MCF 10A (cell line): ENCODE results near the gene LRP1B. TPM values are rescaled to one million over a fixed set of nuclear protein-coding genes. Genes with fewer than 3 reads are reported as not detected.

ENCODE experiments used
- BruUV-seq: library from RNA; stranded (reverse); fragments of 400-500 nt; replicated peaks from 2 replicates; lab custom pipeline; 2021; lab: Mats Ljungman, UMichigan
- CTCF ChIA-PET: fragments of 300-600 bp; sonication (Branson Sonifier 250); formaldehyde crosslinking; extraction: SDS; loops from one replicate; lab custom pipeline; 2021; ENCODE audit warnings: antibody characterized with exemption, inconsistent platforms; lab: Yijun Ruan, JAX
- POLR2A ChIA-PET: fragments of 300-600, 350-650 bp; sonication (Branson Sonifier 250); formaldehyde crosslinking; extraction: SDS; loops from one replicate; lab custom pipeline; 2020; ENCODE audit warnings: antibody characterized with exemption, inconsistent platforms; lab: Yijun Ruan, JAX
- DNase-seq: peaks from one replicate; pipeline ENCODE4 v3.0.0-alpha.2; 2018; ENCODE audit not compliant: unreplicated experiment
- H3K27ac Mint-ChIP-seq: one replicate; pipeline ENCODE4 v1.8.0; 2022; ENCODE audit warnings: mild to moderate bottlenecking, low read depth, mixed read lengths; ENCODE audit not compliant: unreplicated experiment
- H3K27me3 Mint-ChIP-seq: one replicate; pipeline ENCODE4 v1.8.0; 2022; ENCODE audit warnings: mixed read lengths; ENCODE audit not compliant: insufficient read depth, unreplicated experiment
- H3K36me3 Mint-ChIP-seq: one replicate; pipeline ENCODE4 v1.8.0; 2022; ENCODE audit warnings: mild to moderate bottlenecking, moderate library complexity, mixed read lengths; ENCODE audit not compliant: insufficient read depth, unreplicated experiment
- H3K4me1 Mint-ChIP-seq: one replicate; pipeline ENCODE4 v1.8.0; 2022; ENCODE audit warnings: mixed read lengths; ENCODE audit not compliant: insufficient read depth, unreplicated experiment
- H3K4me3 Mint-ChIP-seq: one replicate; pipeline ENCODE4 v1.8.0; 2022; ENCODE audit warnings: mild to moderate bottlenecking, moderate library complexity, mixed read lengths; ENCODE audit not compliant: unreplicated experiment
- H3K9me3 Mint-ChIP-seq: one replicate; pipeline ENCODE4 v1.8.0; 2022; ENCODE audit warnings: mixed read lengths; ENCODE audit not compliant: unreplicated experiment
- intact Hi-C: fragments of 100-400 bp; cut with micrococcal nuclease; formaldehyde crosslinking; loops from 2 replicates; pipeline ENCODE4 v1.14.1; 2022
- total RNA-seq: library from RNA; stranded (reverse); gene quantifications from 2 replicates; pipeline ENCODE4 v1.2.3, GENCODE V29; 2022
- TF ChIP-seq, protein P1 (sequence below): fragments of 200-600 bp; IDR thresholded peaks from one replicate; pipeline ENCODE4 v1.8.0; 2022; ENCODE audit warnings: antibody characterized with exemption, mild to moderate bottlenecking; ENCODE audit not compliant: unreplicated experiment

The LRP1B gene
- total RNA-seq, 1 experiment from 2014 or later = not detected

- Mint-ChIP-seq H3K4me1 (no peaks in the 10 kb centered on the region), H3K36me3 (no peaks in the 10 kb centered on the region), H3K4me3 (no peak overlapping the region), H3K27me3 (peaks cover 38% of the 10 kb centered on the region), H3K27ac (no peak overlapping the region), H3K9me3 (no peaks in the 10 kb centered on the region)
- ChIA-PET CTCF (no interaction called here), POLR2A (no interaction called here)
- intact Hi-C loops = no loop called here
- DNase-seq = no peak
- TF ChIP-seq, protein P1, sequence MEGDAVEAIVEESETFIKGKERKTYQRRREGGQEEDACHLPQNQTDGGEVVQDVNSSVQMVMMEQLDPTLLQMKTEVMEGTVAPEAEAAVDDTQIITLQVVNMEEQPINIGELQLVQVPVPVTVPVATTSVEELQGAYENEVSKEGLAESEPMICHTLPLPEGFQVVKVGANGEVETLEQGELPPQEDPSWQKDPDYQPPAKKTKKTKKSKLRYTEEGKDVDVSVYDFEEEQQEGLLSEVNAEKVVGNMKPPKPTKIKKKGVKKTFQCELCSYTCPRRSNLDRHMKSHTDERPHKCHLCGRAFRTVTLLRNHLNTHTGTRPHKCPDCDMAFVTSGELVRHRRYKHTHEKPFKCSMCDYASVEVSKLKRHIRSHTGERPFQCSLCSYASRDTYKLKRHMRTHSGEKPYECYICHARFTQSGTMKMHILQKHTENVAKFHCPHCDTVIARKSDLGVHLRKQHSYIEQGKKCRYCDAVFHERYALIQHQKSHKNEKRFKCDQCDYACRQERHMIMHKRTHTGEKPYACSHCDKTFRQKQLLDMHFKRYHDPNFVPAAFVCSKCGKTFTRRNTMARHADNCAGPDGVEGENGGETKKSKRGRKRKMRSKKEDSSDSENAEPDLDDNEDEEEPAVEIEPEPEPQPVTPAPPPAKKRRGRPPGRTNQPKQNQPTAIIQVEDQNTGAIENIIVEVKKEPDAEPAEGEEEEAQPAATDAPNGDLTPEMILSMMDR = no peak
- no TSS peak for BruUV-seq
Observed at GRCh38 chr2:140910683-140911082, 1220.1 kb downstream of the LRP1B start.

GRCh38 chr2:140905083-140905781 is 1225.6 kb downstream of the LRP1B start:
- Mint-ChIP-seq H3K4me1 (no peaks in the 10 kb centered on the region), H3K4me3 (no peak overlapping the region)
- BruUV-seq = no TSS peak

GRCh38 chr2:140895378-140895777 is 1235.4 kb downstream of the LRP1B start:
- CTCF ChIA-PET = no interaction called here
- Mint-ChIP-seq H3K27ac (no peak overlapping the region), H3K4me3 (no peak overlapping the region), H3K36me3 (no peaks in the 10 kb centered on the region), H3K9me3 (no peaks in the 10 kb centered on the region), H3K4me1 (peaks cover 12% of the 10 kb centered on the region), H3K27me3 (no peaks in the 10 kb centered on the region)
- no TSS peak for BruUV-seq
- TF ChIP-seq, protein P1 = no peak
- POLR2A ChIA-PET = no interaction called here
- no peak for DNase-seq
- intact Hi-C loops = no loop called here

More at GRCh38 chr2:140905083-140905781, 1225.6 kb downstream of the LRP1B start:
- ChIA-PET CTCF (interaction anchor here (0.6 kb wide), 1 partner anchor 1232 kb away, joined by 3 read pairs; no protein-coding TSS in a partner anchor), POLR2A (interaction anchor here (1.0 kb wide), 1 partner anchor 11 kb away, joined by 3 read pairs; no protein-coding TSS in a partner anchor)
- TF ChIP-seq, protein P1 = no peak
- intact Hi-C loops = no loop called here
- Mint-ChIP-seq H3K27ac (no peak overlapping the region), H3K27me3 (peaks cover 18% of the 10 kb centered on the region), H3K9me3 (no peaks in the 10 kb centered on the region), H3K36me3 (no peaks in the 10 kb centered on the region)
- DNase-seq = no peak

DNA sequence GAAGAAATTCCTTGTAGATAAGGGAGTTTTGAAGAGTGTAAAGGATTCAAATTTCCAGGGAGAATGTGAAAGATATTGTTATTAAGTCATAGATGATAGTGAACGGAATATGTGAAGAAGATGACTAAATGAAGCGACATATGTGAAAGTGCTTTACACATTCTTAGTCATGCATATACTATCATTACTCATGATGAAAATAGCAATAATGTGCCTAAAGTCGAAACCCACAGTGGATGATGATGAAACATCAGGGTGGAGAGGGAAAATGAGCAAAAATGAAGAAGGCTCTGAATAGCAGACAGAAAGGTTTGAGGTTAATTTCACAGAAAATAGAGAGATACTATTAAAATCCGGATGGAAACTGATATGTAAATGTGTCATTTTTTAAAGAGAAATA is 1237.1 kb downstream of the LRP1B start:
- TF ChIP-seq, protein P1 = no peak
- DNase-seq = peak; percentile 45
- ChIA-PET CTCF (interaction anchor here (0.8 to 1.1 kb wide), 3 partner anchors 10 to 50 kb away, joined by 3 read pairs; no protein-coding TSS in a partner anchor), POLR2A (interaction anchor here (1.1 to 1.2 kb wide), 2 partner anchors 12 to 128 kb away, joined by 3 read pairs; no protein-coding TSS in a partner anchor)
- peak overlapping the region; percentile 71 for H3K27ac Mint-ChIP-seq
- intact Hi-C loops = no loop called here
- no peaks in the 10 kb centered on the region for H3K9me3 Mint-ChIP-seq
- H3K4me3 Mint-ChIP-seq = no peak overlapping the region
- no peaks in the 10 kb centered on the region for H3K36me3 Mint-ChIP-seq
- no TSS peak for BruUV-seq
- H3K4me1 Mint-ChIP-seq = peaks cover 12% of the 10 kb centered on the region
- no peaks in the 10 kb centered on the region for H3K27me3 Mint-ChIP-seq
